Uterus (tissue), 2 donors: ENCODE results near the gene LYSMD1.

ENCODE experiments used
- POLR2A ChIP-seq, 2 donors: fragments of 450-650 bp; IDR thresholded peaks; one replicate each; pipeline ENCODE4 v1.6.1; 2016; ENCODE audit warnings: antibody characterized with exemption in 2 of 2, mild to moderate bottlenecking in 1 of 2, moderate library complexity in 1 of 2
- TF ChIP-seq, protein P1 (sequence below), 4 experiments: fragments of 200-600 bp in 2 of 4; fragments of 450-650 bp in 2 of 4; sonication (generic) in 2 of 4; IDR thresholded peaks; one replicate each; pipeline ENCODE4 v1.5.1; 2016 to 2019; ENCODE audit warnings: antibody characterized with exemption in 4 of 4, mild to moderate bottlenecking in 2 of 4, moderate library complexity in 1 of 4

DNA sequence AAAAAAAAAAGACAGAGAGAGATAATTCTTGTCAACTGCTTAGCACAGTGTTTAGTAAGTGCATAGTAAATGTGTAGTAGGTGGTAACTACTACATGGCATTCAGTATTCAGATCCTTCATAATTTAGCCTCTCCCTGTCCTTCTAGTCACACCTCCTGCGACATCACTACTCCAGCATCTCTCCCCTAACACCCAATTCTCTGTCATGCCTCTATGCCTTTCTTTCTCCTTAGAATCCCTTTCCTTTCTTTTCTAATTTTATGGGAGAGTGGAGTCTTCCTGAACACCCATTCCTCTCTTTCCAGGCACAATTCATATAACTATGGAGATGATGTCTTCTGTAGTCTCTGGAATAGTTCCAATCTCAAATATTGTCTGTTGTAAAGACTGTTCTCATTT, 28.2 kb upstream of the LYSMD1 start:
- TF ChIP-seq POLR2A (IDR thresholded peaks at IDR 0.05), result no peak
- TF ChIP-seq, protein P1, sequence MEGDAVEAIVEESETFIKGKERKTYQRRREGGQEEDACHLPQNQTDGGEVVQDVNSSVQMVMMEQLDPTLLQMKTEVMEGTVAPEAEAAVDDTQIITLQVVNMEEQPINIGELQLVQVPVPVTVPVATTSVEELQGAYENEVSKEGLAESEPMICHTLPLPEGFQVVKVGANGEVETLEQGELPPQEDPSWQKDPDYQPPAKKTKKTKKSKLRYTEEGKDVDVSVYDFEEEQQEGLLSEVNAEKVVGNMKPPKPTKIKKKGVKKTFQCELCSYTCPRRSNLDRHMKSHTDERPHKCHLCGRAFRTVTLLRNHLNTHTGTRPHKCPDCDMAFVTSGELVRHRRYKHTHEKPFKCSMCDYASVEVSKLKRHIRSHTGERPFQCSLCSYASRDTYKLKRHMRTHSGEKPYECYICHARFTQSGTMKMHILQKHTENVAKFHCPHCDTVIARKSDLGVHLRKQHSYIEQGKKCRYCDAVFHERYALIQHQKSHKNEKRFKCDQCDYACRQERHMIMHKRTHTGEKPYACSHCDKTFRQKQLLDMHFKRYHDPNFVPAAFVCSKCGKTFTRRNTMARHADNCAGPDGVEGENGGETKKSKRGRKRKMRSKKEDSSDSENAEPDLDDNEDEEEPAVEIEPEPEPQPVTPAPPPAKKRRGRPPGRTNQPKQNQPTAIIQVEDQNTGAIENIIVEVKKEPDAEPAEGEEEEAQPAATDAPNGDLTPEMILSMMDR (IDR thresholded peaks at IDR 0.05), result no peak
